ENCODE measurements around the gene DCAF4L1.

DNA sequence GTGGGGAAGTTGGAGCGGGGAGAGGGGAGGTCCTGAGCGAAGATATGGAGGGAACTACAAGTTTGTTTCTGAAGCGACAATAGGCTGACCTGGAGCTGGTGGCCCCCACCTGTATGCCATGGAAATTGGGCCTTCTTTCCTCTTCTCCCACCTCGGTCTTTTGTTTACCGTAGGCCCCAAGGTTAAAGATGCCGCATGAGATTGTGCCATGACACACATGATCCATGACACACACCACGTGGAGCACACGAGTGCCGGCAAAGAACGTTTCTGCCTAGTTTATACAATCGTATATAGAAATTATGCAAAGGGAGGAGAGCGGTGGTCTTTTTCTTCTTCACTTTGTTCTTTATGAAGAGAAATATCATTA lies 45.9 kb upstream of the DCAF4L1 start:
- TF ChIP-seq POLR2AphosphoS5 (IDR thresholded peaks at IDR 0.05; ENCODE audit: borderline replicate concordance, low read depth, low read length): no peak
- TF ChIP-seq EZH2 (IDR thresholded peaks at IDR 0.05): no peak

All from SK-N-MC (cell line).